ENCODE data around the gene SEMA3B. TPM values are rescaled to one million over a fixed set of nuclear protein-coding genes. Genes with fewer than 3 reads are reported as not detected.

Gene SEMA3B
- total RNA-seq, 1 experiment from 2014 or later = 7.3 TPM

GRCh38 chr3:50246517-50246954 is 22.4 kb upstream of the SEMA3B start:
- Mint-ChIP-seq H3K9me3 (no peaks in the 10 kb centered on the region), H3K27me3 (ENCODE audit: low read depth) (no peaks in the 10 kb centered on the region), H3K4me1 (peaks cover 55% of the 10 kb centered on the region), H3K27ac (peak overlapping the region; percentile 89), H3K4me3 (peak overlapping the region; percentile 40; the same call in 1 of the 2 replicates), H3K36me3 (peaks cover 7% of the 10 kb centered on the region; the same call in 1 of the 2 replicates)
- CTCF ChIA-PET = interaction anchor here (0.5 to 6.0 kb wide), 50 partner anchors 9 to 406 kb away, joined by 3 to 154 read pairs (median 5); partner anchors contain the start of genes C3orf18, CYB561D2, GNAI2 and GNAT1
- POLR2A ChIA-PET = interaction anchor here (0.7 to 1.7 kb wide), 8 partner anchors 8 to 124 kb away, joined by 3 to 10 read pairs (median 4); no protein-coding TSS in a partner anchor
- ATAC-seq (peak; percentile 33), DNase-seq (ENCODE audit: low spot score) (no peak)
- TF ChIP-seq NFE2L1 (CRISPR knock-in tag; IDR thresholded peaks at IDR 0.05) = no peak
- no peak for TF ChIP-seq NR3C1 (CRISPR knock-in tag; conservative IDR thresholded peaks at IDR 0.05; ENCODE audit: low read depth)
- no peak for TF ChIP-seq ZSCAN18 (CRISPR knock-in tag; IDR thresholded peaks at IDR 0.05)
- no peak for TF ChIP-seq NR1H2 (CRISPR knock-in tag; IDR thresholded peaks at IDR 0.05)
- peak; percentile 39; the same call in 1 of the 2 replicates for TF ChIP-seq TCF7 (CRISPR knock-in tag; IDR thresholded peaks at IDR 0.05; ENCODE audit: low read depth)
- no peak for TF ChIP-seq E2F4 (CRISPR knock-in tag; IDR thresholded peaks at IDR 0.05; ENCODE audit: borderline replicate concordance, low read depth)
- TF ChIP-seq ZBTB21 (CRISPR knock-in tag; IDR thresholded peaks at IDR 0.05; ENCODE audit: borderline replicate concordance) = 0 out of 2 replicates have a peak, but pooled peaks have one; percentile 21
- TF ChIP-seq AR (CRISPR knock-in tag; IDR thresholded peaks at IDR 0.05) = no peak
- TF ChIP-seq PRDM15 (CRISPR knock-in tag; IDR thresholded peaks at IDR 0.05) = no peak

GRCh38 chr3:50248387-50248786 is 20.6 kb upstream of the SEMA3B start:
- Mint-ChIP-seq H3K4me1 (peaks cover 38% of the 10 kb centered on the region), H3K4me3 (no peak overlapping the region), H3K27me3 (ENCODE audit: low read depth) (no peaks in the 10 kb centered on the region), H3K9me3 (no peaks in the 10 kb centered on the region), H3K36me3 (peaks cover 9% of the 10 kb centered on the region), H3K27ac (peak overlapping the region; percentile 90)
- CTCF ChIA-PET = interaction anchor here (0.5 to 6.0 kb wide), 7 partner anchors 9 to 76 kb away, joined by 3 to 151 read pairs (median 35); partner anchors contain the start of genes GNAI2 and GNAT1
- TF ChIP-seq USF2 (CRISPR knock-in tag; IDR thresholded peaks at IDR 0.05) (no peak), PREB (CRISPR knock-in tag; IDR thresholded peaks at IDR 0.05; ENCODE audit: borderline replicate concordance) (no peak), RORB (CRISPR knock-in tag; IDR thresholded peaks at IDR 0.05) (no peak), NFE2L1 (CRISPR knock-in tag; IDR thresholded peaks at IDR 0.05) (no peak), HMGXB4 (CRISPR knock-in tag; IDR thresholded peaks at IDR 0.05) (no peak), CBFB (CRISPR knock-in tag; IDR thresholded peaks at IDR 0.05; ENCODE audit: low read depth) (no peak), ETV6 (CRISPR knock-in tag; IDR thresholded peaks at IDR 0.05) (no peak), USF1 (CRISPR knock-in tag; IDR thresholded peaks at IDR 0.05) (no peak), NR1H2 (CRISPR knock-in tag; IDR thresholded peaks at IDR 0.05) (no peak), SMAD4 (CRISPR knock-in tag; IDR thresholded peaks at IDR 0.05) (no peak), ZNF671 (CRISPR knock-in tag; IDR thresholded peaks at IDR 0.05) (no peak), ZNF396 (CRISPR knock-in tag; IDR thresholded peaks at IDR 0.05; ENCODE audit: borderline replicate concordance) (no peak), TP53 (CRISPR knock-in tag; IDR thresholded peaks at IDR 0.05) (no peak), NFATC4 (CRISPR knock-in tag; IDR thresholded peaks at IDR 0.05) (no peak)
- DNase-seq (ENCODE audit: low spot score) = no peak
- POLR2A ChIA-PET = interaction anchor here (0.6 kb wide), 1 partner anchor 69 kb away, joined by 3 read pairs; no protein-coding TSS in a partner anchor
- ATAC-seq = no peak
